ENCODE data around the gene RAB1A.
"Not testable (repeated sequence)": the region's sequence is repeated elsewhere in the genome, so short reads cannot be mapped to it uniquely, and the experiment has no call there.

RAB1A gene

DNA sequence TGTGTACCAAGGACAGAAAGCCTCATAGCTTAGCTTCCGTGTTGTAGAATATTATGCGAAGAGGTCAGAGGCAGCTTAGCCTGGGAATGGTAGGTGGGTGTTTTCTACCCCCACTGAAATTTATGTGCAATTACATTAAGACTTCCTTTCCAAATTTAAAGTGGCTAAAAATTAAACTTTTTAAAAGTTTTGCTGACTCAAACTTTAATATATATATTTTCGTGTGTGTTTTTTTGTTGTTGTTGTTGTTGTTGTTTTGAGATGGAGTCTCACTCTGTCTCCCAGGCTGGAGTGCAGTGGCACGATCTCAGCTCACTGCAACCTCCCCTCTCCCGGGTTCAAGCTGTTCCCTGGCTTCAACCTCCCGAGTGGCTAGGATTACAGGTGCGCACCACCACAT lies 4.3 kb upstream of the RAB1A start:
- no peak for DNase-seq (ENCODE audit: low spot score)

DNA sequence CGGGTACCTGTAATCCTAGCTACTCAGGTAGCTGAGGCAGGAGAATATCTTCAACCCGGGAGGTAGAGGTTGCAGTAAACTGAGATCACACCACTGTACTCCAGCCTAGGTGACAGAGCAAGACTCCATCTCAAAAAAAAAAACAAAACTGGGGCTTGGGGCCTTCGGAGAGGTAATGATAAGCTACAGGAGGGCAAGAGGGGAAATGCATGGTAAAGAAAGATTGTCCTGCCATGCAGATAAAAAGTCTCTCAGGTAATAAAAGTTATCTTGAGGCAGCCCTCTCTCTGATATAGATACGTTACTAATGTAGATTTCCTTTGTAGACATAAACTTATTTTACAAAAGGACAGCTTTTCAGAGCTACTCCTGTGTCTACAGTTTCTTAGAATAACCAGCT lies 3.7 kb upstream of the RAB1A start:
- DNase-seq (ENCODE audit: low spot score), result no peak

DNA sequence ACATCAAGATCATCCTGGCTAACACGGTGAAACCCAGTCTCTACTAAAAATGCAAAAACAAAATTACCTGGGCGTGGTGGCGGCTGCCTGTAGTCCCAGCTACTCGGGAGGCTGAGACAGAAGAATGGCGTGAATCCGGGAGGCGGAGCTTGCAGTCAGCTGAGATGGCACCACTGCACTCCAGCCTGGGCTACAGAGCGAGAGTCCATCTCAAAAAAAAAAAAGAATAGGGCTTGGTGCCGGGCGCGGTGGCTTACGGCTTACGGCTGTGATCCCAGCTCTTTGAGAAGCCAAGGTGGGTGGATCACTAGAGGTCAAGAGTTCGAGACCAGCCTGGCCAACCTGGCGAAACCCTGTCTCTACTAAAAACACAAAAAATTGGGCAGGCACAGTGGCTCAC lies 3.0 kb upstream of the RAB1A start:
- not testable (repeated sequence) for DNase-seq (ENCODE audit: low spot score)

DNA sequence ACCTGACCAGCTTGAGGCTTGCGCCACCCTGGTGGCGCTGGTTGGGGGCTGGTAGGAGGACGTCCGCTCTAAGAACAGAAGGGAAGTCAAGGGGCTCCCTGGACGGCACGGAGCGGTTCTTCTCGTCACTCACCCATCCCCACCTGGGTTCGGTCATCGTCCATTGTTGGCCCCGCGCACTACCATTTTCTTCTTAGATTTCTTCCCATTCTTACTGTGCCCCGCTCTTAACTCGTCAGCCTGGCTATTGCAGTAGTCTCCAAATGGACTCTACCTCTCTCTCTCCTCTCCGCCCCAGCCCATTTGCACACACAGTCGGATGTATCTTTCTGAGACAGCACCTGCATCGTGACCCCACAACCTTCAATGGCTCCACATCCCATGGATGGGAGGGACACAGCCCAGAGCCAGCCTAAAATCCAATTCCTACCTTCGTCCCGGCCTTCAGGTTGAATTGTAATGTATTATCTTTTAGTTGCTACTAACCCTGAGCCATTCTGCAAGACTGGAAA lies 814 bp upstream of the RAB1A start:
- no peak for DNase-seq (ENCODE audit: low spot score)

DNA sequence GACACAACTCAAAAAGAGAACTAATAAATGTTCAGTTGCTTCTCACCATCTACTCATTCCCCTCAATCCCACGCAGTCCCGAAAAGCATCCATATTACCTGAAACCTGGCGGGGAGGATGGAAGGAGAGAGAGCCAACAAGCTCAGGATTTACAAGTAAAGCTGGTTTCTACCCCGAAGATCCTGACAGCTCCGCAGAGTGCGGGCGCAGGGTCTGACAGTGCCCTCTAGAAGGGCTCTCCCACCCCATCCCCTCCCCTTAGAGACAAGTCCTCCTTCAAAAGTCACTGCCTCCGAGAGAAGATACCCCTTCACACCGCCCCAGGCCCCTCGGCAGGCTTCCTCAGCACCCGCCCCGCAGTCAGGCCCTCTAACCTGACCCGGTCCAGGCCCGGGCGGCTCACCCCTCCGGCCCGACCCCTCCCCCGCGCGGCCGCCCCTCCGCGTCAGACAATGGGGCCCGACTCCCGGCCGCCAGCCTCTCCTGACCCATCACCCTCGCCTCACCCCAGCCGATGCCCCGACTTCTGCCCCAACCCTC lies 550 bp downstream of the RAB1A start:
- DNase-seq (ENCODE audit: low spot score), result peak; percentile 17

DNA sequence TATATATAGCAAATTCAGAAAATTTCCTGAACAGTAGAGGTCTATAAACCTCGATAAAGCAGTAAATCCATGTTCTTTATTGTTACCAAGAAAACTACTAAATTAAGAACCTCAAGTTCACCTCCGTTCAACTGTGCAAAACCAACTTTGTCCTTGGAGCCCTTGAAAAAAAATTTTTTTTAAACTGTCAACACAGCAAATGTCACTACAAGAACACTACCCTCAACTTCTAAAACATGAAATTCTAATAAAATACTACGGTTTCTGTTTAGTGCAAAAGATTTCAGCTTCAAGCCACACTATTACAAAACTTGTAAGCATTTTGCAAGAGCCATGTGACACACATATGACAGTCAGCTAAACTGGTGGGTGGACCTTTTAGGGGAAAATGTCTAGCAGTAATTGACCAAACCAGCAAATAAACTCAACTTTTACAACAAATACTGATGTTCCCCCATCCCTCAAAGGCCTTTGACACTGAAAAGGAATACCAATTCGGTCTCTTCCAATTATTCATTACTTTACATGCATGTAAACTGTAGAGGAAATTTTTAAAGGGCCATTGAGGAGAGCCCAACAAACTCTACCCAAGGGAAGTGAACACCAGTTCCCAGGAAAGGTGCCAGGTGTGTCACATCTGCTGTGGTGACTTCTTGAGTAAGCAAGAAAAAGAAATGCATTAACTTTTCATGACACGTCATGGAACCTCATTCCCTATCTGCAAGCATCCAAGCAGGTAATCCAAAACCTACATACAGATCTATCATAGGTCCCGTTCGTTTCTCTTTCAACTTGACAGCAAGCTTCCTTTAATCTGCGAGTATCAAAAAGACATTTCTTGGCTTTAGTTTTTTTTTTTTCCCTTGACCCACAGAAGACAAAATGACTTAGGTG lies 1.4 kb downstream of the RAB1A start:
- DNase-seq (ENCODE audit: low spot score), result peak; percentile 71

DNA sequence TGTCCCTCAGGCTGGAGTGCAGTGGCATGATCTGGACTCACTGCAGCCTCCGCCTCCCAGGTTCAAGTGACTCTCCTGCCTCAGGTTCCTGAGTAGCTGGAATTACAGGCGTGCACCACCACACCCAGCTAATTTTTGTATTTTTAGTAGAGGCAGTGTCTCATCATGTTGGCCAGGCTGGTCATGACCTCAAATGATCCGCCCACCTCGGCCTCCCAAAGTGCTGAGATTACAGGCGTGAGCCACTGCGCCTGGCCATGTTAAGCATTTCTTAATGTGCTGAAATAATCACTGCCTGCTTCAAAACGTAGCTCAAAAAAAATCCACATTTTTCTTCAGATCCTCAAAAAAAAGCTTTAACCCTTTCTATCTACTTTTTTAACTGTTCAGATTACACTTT lies 4.4 kb downstream of the RAB1A start:
- DNase-seq (ENCODE audit: low spot score), result peak; percentile 30

DNA sequence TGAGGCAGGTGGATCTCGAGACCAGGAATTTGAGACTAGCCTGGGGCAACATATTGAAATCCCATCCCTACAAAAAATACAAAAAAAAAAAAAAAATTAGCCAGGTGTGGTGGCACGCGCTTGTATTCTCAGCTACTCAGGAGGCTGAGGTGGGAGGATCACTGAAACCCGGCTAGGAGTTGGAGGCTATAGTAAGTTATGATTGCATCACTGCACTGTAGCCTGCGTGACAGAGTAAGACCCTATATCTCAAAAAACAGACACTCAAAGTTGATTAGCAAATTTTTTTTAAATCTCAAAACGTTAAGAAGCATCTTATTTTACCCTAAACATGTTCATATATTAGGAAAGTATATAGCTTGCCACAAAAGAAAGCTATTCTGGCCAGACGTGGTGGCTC lies 7.6 kb downstream of the RAB1A start:
- no peak for DNase-seq (ENCODE audit: low spot score)

DNA sequence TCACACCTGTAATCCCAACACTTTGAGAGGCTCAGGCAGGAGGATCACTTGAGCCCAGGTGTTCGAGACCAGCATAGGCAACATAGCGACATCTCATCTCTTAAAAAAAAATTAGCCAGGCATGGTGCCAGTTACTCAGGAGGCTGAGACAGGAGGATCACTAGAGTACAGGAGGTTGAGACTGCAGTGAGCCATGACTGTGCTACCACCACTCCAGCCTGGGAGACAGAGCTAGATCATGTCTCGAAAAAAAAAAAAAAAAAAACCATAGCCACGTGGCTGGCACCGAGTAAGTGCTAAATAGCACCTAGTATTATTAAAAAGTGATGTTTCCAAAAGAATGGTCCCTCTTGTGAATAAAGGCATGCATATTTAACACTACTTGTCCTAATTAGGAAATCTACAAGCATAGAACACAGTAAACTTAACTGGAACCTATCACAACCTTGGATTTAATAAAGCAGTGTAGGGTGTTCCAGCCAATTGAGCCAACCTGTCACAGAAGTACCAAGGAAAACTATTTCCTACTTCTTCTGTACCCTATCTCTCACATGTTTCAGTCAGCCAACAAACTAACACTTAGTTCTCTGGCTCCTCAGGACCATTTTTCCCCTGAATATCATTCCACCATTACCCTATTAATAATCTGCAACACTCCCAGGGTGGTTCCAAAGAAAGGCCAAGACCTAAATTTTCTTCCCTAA lies 8.8 kb downstream of the RAB1A start:
- no peak for DNase-seq (ENCODE audit: low spot score)

DNA sequence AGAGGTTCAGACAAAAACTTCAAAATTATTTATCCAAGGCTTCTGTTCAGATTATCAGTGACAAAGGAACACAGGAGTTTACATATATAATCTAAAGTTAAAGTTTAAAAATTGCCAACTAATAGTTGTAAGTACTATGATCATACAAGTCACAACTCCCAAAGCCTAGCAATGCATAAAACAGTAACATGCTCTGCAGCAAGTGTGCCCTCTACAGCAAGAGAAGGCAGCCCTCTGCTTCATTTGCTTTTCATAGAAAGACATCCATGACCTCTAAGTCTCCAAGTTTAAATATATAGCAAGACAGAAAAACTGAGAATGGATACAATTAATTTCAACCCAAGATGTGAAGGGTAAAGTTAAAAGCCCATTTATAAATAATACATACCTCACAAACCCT lies 13.3 kb downstream of the RAB1A start:
- DNase-seq (ENCODE audit: low spot score), result no peak

DNA sequence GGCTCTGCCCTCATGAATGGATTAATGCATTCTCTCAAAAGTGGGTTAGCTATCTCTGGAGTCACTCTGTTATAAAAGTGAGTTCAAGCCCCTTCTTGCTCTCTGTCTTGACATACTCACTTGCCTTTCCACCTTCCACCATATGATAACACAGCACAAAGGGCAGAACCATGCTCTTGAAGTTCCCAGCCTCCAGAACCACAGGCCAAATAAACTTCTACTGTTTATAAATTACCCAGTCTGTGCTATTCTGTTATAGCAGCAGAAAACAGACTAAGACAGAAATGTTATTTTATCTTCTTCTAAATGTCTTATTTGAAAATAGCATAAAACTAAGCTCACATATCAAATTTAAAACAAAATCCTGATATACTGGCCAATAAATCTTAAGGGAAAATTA lies 15.0 kb downstream of the RAB1A start:
- no peak for DNase-seq (ENCODE audit: low spot score)

DNA sequence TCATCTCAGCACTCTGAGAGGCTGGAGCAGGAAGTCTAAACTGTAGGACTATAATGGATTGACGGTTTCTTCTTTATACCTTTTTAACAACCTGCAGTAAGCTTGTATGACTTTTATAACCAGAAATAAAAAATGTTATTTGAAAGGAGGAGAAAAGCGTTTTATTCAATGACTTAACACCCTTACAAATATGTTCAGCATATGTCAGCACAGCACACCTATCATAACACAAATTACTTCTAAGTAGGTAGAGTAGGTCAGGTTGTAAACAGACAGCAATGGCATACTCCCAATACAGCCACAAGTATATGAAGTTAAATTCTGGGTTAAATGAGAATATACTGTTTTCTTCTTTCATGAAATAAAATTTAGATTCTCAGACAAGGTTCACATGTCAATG lies 16.1 kb downstream of the RAB1A start:
- DNase-seq (ENCODE audit: low spot score), result no peak

DNA sequence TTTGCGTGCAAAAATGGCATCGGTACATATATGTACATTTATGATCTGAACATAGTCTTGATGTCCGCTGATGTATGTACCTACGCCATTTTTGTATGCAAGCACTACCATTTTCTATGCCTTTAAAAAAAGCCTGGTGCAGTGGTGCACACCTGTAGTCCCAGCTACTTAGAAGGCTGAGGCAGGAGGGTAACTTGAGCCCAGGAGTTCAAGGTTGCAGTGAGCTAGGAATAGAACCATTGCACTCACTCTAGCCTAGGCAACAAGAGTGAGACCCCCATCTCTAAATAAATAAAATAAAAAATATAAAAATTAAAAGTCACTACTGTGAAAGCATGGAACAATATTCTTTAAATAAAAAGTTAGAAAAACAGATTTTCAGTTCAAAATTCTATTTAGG lies 16.7 kb downstream of the RAB1A start:
- no peak for DNase-seq (ENCODE audit: low spot score)

DNA sequence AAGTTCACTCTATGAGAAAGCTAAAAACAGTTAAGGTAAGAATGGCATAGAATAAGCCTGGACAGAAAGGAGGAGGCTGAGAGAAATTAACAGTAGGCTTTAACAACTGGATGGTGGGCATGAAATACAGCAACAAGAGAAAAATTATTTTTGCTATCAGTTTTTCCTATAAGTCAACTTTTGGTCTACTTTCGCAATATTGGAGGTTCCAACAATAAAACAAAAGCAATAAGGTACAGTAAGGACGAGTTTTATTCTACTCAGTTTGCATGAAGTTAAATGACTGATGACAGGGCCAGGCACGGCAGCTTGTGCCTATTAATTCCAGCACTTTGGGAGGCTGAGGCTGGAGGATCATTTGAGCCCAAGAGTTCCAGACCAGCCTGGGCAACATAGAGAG lies 17.3 kb downstream of the RAB1A start:
- DNase-seq (ENCODE audit: low spot score), result no peak

DNA sequence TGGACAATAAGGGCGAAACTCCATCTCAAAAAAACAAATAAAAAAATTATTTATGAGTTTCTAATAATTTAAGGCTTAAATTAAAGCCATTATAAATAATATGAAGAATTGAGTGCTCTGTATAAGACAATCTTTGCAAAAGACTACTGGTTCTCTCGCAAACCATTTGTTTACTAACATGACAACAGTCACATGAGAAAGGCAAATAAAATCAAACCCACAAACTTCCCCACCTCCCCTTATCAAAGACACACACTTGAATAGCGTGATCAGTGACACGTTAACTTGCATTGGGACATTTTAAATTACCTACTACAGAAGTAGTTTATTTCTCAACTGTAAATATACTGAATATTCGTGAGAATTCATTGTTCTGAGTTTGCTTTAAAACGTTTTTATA lies 21.1 kb downstream of the RAB1A start:
- no peak for DNase-seq (ENCODE audit: low spot score)

DNA sequence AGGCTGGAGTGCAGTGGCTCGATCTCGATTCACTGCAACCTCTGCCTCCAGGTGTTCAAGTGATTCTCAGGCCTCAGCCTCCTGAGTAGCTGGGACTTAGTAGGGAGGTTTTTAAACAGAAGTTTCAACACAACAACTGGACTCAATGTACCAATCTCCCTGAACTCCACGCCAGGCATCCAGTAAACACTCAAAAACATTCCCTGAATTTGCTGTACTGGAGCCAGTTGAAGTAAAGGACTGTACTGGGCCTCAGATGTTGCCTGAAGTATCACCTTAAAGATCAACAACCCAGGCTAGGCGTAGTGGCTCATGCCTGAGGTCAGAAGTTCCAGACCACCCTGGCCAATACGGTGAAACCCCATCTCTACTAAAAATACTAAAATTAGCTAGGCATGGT lies 22.4 kb downstream of the RAB1A start:
- DNase-seq (ENCODE audit: low spot score), result no peak

DNA sequence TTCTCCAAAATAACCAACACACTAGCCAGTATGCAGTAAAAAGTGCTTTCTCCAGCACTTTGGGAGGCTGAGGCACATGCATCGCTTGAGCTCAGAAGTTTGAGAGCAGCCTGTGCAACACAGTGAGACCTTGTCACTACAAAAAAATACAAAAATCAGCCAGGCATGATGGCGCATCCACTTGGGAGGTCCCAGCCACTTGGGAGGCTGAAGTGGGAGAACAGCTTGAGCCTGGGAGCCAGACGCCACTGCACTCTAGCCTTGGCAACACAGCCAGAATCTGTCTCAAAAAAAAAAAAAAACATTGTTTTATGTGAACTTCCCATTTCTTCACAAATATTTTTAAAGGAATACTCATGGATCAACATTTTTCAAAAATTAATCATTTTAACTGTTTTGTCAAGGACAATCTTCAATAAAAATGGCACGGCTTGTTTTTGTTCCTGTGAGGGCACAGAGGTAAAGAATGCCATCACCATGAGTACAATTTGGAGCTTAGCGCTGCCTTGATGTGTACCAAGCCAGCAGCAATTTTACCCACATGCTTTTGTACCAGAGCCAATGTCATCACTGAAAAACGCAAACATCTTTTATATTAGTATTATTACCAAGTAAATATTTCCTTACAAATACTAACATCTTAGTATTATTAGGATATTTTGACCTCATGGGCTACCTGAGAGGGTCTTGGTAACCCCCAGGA lies 26.7 kb downstream of the RAB1A start:
- no peak for DNase-seq (ENCODE audit: low spot score)

DNA sequence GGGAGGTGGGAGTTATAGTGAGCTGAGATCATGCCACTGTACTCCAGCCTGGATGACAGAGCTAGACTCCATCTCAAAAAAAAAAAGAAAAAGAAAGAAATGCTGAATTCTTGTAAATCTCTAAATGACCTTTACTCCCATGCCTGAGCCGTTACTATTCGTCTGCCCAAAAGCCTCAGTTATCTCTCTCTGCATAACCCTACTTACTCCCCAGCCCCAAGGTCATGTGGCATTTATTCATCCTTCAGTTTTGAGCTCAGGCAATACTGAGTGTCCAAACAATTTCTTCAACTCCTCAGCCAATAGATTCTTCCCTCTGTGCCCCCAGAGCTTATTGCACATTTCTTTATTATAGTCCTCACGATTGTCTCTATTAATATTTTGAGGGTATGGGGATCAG lies 28.8 kb downstream of the RAB1A start:
- DNase-seq (ENCODE audit: low spot score), result no peak

DNA sequence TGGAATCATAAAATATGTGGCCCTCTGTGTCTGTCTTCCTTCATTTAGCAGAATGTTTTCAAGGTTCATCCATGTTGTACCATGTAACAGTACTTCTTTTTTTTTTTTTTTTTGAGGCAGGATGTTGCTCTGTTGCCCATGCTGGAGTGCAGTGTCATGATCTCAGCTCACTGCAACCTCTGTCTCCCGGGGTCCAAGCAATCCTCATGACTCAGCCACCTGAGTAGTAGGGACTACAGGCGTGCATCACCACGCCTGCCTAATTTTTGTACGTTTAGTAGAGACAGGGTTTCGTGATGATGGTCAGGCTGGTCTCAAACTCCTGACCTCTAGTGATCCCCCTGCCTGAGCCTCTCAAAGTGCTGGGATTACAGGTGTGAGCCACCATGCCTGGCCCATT lies 31.2 kb downstream of the RAB1A start:
- peak; percentile 60 for DNase-seq (ENCODE audit: low spot score)

DNA sequence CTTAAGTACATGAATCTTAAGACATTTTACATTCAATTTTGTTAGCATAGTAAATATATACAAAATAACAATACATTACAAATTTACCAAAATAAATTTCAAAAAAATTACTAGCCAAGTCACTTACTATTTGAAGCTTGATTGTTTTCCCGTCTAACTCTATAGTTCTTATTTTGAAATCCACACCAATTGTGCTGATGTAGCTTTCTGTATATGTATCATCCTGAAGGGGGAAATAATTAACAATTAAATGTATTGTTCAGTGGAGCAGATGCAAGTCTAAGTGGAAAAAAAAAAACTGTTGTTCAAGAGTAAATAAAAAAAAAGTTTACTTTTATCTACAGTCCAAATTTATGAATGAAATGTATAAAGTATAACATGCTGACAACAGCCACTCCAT lies 32.1 kb downstream of the RAB1A start:
- no peak for DNase-seq (ENCODE audit: low spot score)

DNA sequence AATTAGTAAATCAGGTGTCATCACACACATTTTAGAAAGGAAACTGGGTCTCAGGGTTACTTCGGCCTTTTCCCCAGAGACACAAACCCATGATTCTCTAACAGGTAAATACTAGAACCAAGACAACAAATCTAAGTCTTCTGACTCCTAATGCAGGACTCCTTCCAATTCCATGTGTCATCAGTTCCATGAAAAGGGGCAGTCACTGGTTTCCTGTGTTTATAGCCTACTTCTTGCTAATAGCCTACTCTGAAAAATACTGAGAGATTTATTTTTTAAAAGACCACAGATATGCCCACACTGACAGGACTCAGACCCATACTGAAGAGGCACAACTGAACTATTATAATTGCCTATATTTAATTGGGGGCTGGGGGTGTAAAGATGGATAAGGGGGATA lies 33.0 kb downstream of the RAB1A start:
- DNase-seq (ENCODE audit: low spot score), result peak; percentile 20

DNA sequence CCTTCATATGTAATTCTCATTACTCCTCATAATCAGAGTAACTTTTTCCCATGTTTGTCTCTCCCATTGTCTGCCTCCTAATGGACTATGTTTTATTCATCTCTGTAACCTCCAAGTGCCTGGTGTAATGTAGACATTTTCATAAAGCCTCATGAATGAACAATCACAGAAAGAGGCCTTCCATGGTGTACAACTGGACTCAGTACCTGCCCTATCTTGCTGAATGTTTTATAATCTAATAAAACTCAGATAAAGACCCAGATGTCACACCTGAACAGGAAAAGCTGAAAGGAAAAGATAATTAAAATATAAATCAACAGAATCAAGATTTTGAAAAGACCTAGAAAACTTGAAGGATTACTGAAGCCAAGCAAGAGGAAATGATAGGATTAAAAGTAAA lies 36.7 kb downstream of the RAB1A start:
- DNase-seq (ENCODE audit: low spot score), result no peak

DNA sequence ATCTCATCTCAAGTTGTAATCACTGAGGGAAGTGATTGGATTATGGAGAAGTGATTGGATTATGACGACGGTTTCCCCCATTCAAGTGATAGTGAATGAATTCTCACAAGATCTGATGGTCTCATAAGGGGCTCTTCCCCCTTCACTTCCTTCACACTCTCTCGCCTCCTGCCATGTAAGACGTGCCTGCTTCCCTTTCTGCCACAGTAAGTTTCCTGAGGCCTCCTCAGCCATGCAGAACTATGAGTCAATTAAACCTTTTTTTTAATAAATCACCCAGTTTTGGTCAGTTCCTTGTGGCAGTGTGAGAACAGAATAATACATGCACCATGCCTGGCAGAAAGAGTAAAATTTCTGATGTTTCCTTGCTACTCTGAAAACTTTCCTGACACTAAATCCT lies 37.1 kb downstream of the RAB1A start:
- peak; percentile 52 for DNase-seq (ENCODE audit: low spot score)

Measured in kidney tubule cell (primary cell).